CD14-positive monocyte (primary cell): Measurements from ENCODE around the gene TRAPPC1. TPM values are rescaled to one million over a fixed set of nuclear protein-coding genes. Genes with fewer than 3 reads are reported as not detected.
A peak's percentile ranks its signal among the peaks of the same experiment; 100 is the strongest.

Source experiments
- DNase-seq, 3 donors: peaks; one replicate each; pipeline ENCODE4 v3.0.0-alpha.2; 2011 to 2022
- H2AFZ ChIP-seq: 2 replicates; pipeline ENCODE4 v1.6.0; 2012; ENCODE audit warnings: mild to moderate bottlenecking, low read depth, low read length, inconsistent platforms; ENCODE audit not compliant: insufficient read depth, poor library complexity, severe bottlenecking
- H3K27ac ChIP-seq, 2 donors: 1 replicate in 1 of 2; 2 replicates in 1 of 2; pipeline ENCODE4 v1.5.1; 2012 to 2013; ENCODE audit warnings: low read length in 2 of 2, control low read depth in 1 of 2, inconsistent platforms in 1 of 2, low read depth in 1 of 2, mild to moderate bottlenecking in 1 of 2
- H3K27me3 ChIP-seq, 2 donors: one replicate each; pipeline versions ENCODE4 v1.6.0 to v1.6.1; 2011 to 2013; ENCODE audit warnings: low read length in 2 of 2; ENCODE audit not compliant: control insufficient read depth in 2 of 2, insufficient read depth in 2 of 2
- H3K36me3 ChIP-seq, 2 donors: replicated peaks in 1 of 2; 1 replicate in 1 of 2; 2 replicates in 1 of 2; pipeline versions ENCODE4 v1.5.1 to v1.6.1; 2012 to 2013; ENCODE audit warnings: low read length in 2 of 2, control low read depth in 1 of 2, inconsistent platforms in 1 of 2, mild to moderate bottlenecking in 1 of 2; ENCODE audit not compliant: insufficient read depth in 2 of 2, control insufficient read depth in 1 of 2
- H3K4me1 ChIP-seq, 2 donors: 1 replicate in 1 of 2; 2 replicates in 1 of 2; pipeline versions ENCODE4 v1.5.1 to v1.6.1; 2012 to 2013; ENCODE audit warnings: low read length in 2 of 2, control low read depth in 1 of 2, inconsistent platforms in 1 of 2, mild to moderate bottlenecking in 1 of 2, moderate library complexity in 1 of 2; ENCODE audit not compliant: insufficient read depth in 2 of 2, control insufficient read depth in 1 of 2
- H3K4me2 ChIP-seq: replicated peaks from 2 replicates; pipeline ENCODE3; 2012; ENCODE audit warnings: low read length, moderate library complexity, mild to moderate bottlenecking; ENCODE audit not compliant: poor library complexity, severe bottlenecking; ENCODE audit errors: extremely low read depth
- H3K4me3 ChIP-seq, 3 experiments: fragments of 200-600 bp in 1 of 3; sonication (generic) in 1 of 3; replicated peaks in 1 of 3; 1 replicate in 2 of 3; 2 replicates in 1 of 3; pipeline ENCODE4 v1.5.1; 2011 to 2013; ENCODE audit warnings: low read length in 3 of 3, mild to moderate bottlenecking in 3 of 3, control low read depth in 2 of 3, low read depth in 2 of 3, inconsistent platforms in 1 of 3, moderate library complexity in 1 of 3
- H3K79me2 ChIP-seq: 2 replicates; pipeline ENCODE4 v1.6.0; 2012; ENCODE audit warnings: mild to moderate bottlenecking, control low read depth, inconsistent platforms, low read length, moderate library complexity; ENCODE audit not compliant: insufficient read depth
- H3K9ac ChIP-seq: 2 replicates; pipeline ENCODE4 v1.6.0; 2017; ENCODE audit warnings: low read length, mild to moderate bottlenecking; ENCODE audit not compliant: insufficient read depth, poor library complexity, severe bottlenecking
- H3K9me3 ChIP-seq, 2 donors: replicated peaks in 1 of 2; 1 replicate in 1 of 2; 2 replicates in 1 of 2; pipeline versions ENCODE4 v1.5.1 to v1.6.1; 2012 to 2013; ENCODE audit warnings: low read length in 2 of 2, control low read depth in 1 of 2; ENCODE audit not compliant: control insufficient read depth in 1 of 2, insufficient read depth in 1 of 2
- H4K20me1 ChIP-seq: 2 replicates; pipeline ENCODE4 v1.6.0; 2012; ENCODE audit warnings: mild to moderate bottlenecking, low read length, control low read depth, moderate library complexity; ENCODE audit not compliant: insufficient read depth
- H3K27ac Mint-ChIP-seq, 7 donors: one replicate each; pipeline ENCODE4 v1.8.0; 2020; ENCODE audit warnings: mild to moderate bottlenecking in 7 of 7, mixed read lengths in 7 of 7, moderate library complexity in 6 of 7, inconsistent platforms in 2 of 7
- H3K27me3 Mint-ChIP-seq, 3 donors: one replicate each; pipeline ENCODE4 v1.8.0; 2021 to 2022; ENCODE audit warnings: low read depth in 3 of 3, mild to moderate bottlenecking in 3 of 3, mixed read lengths in 3 of 3, moderate library complexity in 3 of 3, inconsistent platforms in 1 of 3
- H3K36me3 Mint-ChIP-seq, 2 donors: one replicate each; pipeline ENCODE4 v1.8.0; 2020; ENCODE audit warnings: mixed read lengths in 2 of 2, inconsistent platforms in 1 of 2, mild to moderate bottlenecking in 1 of 2
- H3K4me1 Mint-ChIP-seq: one replicate; pipeline ENCODE4 v1.8.0; 2020; ENCODE audit warnings: mild to moderate bottlenecking, mixed read lengths
- H3K4me3 Mint-ChIP-seq, 2 donors: one replicate each; pipeline ENCODE4 v1.8.0; 2020; ENCODE audit warnings: mild to moderate bottlenecking in 2 of 2, mixed read lengths in 2 of 2, moderate library complexity in 1 of 2
- H3K9me3 Mint-ChIP-seq, 7 donors: one replicate each; pipeline ENCODE4 v1.8.0; 2020 to 2022; ENCODE audit warnings: mixed read lengths in 7 of 7, mild to moderate bottlenecking in 6 of 7, moderate library complexity in 6 of 7, inconsistent platforms in 2 of 7
- CTCF ChIP-seq: fragments of 200-600 bp; IDR thresholded peaks from one replicate; pipeline ENCODE4 v1.8.0; 2022; ENCODE audit warnings: antibody characterized with exemption, mild to moderate bottlenecking
- WGBS: methylation state at CpG from one replicate; pipeline ENCODE4 v1.1.5; 2013; ENCODE audit warnings: missing lambda C conversion rate; ENCODE audit not compliant: insufficient coverage; 5-methylcytosine and 5-hydroxymethylcytosine counted together
- intact Hi-C, 2 donors: fragments of 100-400 bp; cut with micrococcal nuclease; formaldehyde crosslinking; loops; one replicate each; pipeline versions ENCODE4 v1.15.0 to v1.15.1; 2023
- polyA plus RNA-seq, 3 donors: library from polyadenylated mRNA; depleted of rRNA in 1 of 3; unstranded in 2 of 3; stranded (reverse) in 1 of 3; fragments of 300-500 nt in 2 of 3; fragments of >200 nt in 1 of 3; fragmentation: Illumina TruSeq in 2 of 3; gene quantifications; 1 replicate in 2 of 3; 2 replicates in 1 of 3; pipeline ENCODE4 v1.2.3, GENCODE V29; 2012 to 2021

Gene TRAPPC1
- polyA plus RNA-seq, 3 donors = 172 to 266 (median 224) TPM

- no peaks in the 10 kb centered on the region for H3K9me3 Mint-ChIP-seq
- Histone ChIP-seq H3K4me2 (peak overlapping the region; percentile 77), H4K20me1 (peaks cover 6% of the 10 kb centered on the region), H3K36me3 (peaks cover 8 to 12% of the 10 kb centered on the region in 2 donors), H3K9ac (peak overlapping the region; percentile 64), H3K27me3 (no peaks in the 10 kb centered on the region), H3K79me2 (peaks cover 9% of the 10 kb centered on the region), H3K4me3 (peak overlapping the region in 2 of 3 experiments; percentile 34 to 66), H2AFZ (peak overlapping the region; percentile 85), H3K4me1 (peaks cover 23 to 32% of the 10 kb centered on the region in 2 donors), H3K27ac (peak overlapping the region; percentile 81 to 87), H3K9me3 (no peaks in the 10 kb centered on the region)
- DNase-seq = no peak
- peaks cover 0 to 2% (median 1%) of the 10 kb centered on the region in 3 donors for H3K27me3 Mint-ChIP-seq
- H3K36me3 Mint-ChIP-seq = peaks cover 6 to 8% of the 10 kb centered on the region in 2 donors
- peaks cover 35% of the 10 kb centered on the region for H3K4me1 Mint-ChIP-seq
- intact Hi-C loops = no loop called here
- WGBS = 72% methylated on average over 12 of the region's 15 CpGs
- peak overlapping the region; percentile 47 to 51 for H3K4me3 Mint-ChIP-seq
- TF ChIP-seq CTCF = no peak
- peak overlapping the region; percentile 62 to 83 (median 78) for H3K27ac Mint-ChIP-seq
Observed at GRCh38 chr17:7916385-7916682, 15.4 kb downstream of the TRAPPC1 start.

GRCh38 chr17:7915611-7916384 is 15.9 kb downstream of the TRAPPC1 start, which contains the start of gene RNF227:
Gene RNF227, minus strand, starts transcription at chr17:7916289. Its CDS starts 94 bp downstream, at chr17:7916195.
- peak within 1 kb of the TSS; percentile 77 for H3K4me2 ChIP-seq
- intact Hi-C loops = loop anchor here (2.0 kb wide), 1 partner anchor 141 kb away; no protein-coding TSS in a partner anchor
- TF ChIP-seq CTCF = no peak
- peaks cover 13 to 17% of the 10 kb centered on the region in 2 donors for H3K36me3 ChIP-seq
- peak within 1 kb of the TSS; percentile 85 for H2AFZ ChIP-seq
- Mint-ChIP-seq H3K4me3 (peak within 1 kb of the TSS; percentile 86 to 89), H3K4me1 (peaks cover 39% of the 10 kb centered on the region), H3K36me3 (peaks cover 12 to 14% of the 10 kb centered on the region in 2 donors), H3K27me3 (peaks cover 0 to 3% (median 1%) of the 10 kb centered on the region in 3 donors), H3K9me3 (no peaks in the 10 kb centered on the region), H3K27ac (peak within 1 kb of the TSS; percentile 83 to 96 (median 94))
- under 1% methylated on average over 92 of the region's 100 CpGs for WGBS
- peak within 1 kb of the TSS; percentile 27 to 66 (median 34) for H3K4me3 ChIP-seq
- H3K79me2 ChIP-seq = peaks cover 9% of the 10 kb centered on the region
- H4K20me1 ChIP-seq = peaks cover 6% of the 10 kb centered on the region
- no peaks in the 10 kb centered on the region for H3K27me3 ChIP-seq
- H3K4me1 ChIP-seq = peaks cover 23 to 32% of the 10 kb centered on the region in 2 donors
- peak; percentile 71 to 88 (median 79) for DNase-seq
- peak within 1 kb of the TSS; percentile 64 for H3K9ac ChIP-seq
- peak within 1 kb of the TSS; percentile 81 to 87 for H3K27ac ChIP-seq
- no peaks in the 10 kb centered on the region for H3K9me3 ChIP-seq
